Activated CD8-positive, alpha-beta memory T cell treated with anti-CD3 and anti-CD28 coated beads, Interleukin-2, amount 50 U/mL, for 1 hour (primary cell): ENCODE measurements around the gene IGLL5.

Source experiments
- DNase-seq: peaks from one replicate; pipeline ENCODE4 v3.0.0-alpha.2; 2020; ENCODE audit errors: extremely low read depth

Gene IGLL5

GRCh38 chr22:22938672-22939587, 51.3 kb downstream of the IGLL5 start:
- no peak for DNase-seq

GRCh38 chr22:22939588-22940368, 52.2 kb downstream of the IGLL5 start:
- no peak for DNase-seq

GRCh38 chr22:22940961-22941605, 53.5 kb downstream of the IGLL5 start:
- no peak for DNase-seq

- no peak for DNase-seq
Measured at GRCh38 chr22:22941831-22942510, 54.4 kb downstream of the IGLL5 start.

- peak; percentile 42 for DNase-seq
Measured at GRCh38 chr22:22942511-22943329, 55.1 kb downstream of the IGLL5 start.

GRCh38 chr22:22943521-22944267, 56.1 kb downstream of the IGLL5 start:
- DNase-seq: no peak

- no peak for DNase-seq
Measured at GRCh38 chr22:22944268-22944985, 56.8 kb downstream of the IGLL5 start.

GRCh38 chr22:22945195-22945594, 57.6 kb downstream of the IGLL5 start:
- no peak for DNase-seq
